GM18499 (cell line): Measurements from ENCODE around the gene PDS5A.
"Not testable (repeated sequence)": the region's sequence is repeated elsewhere in the genome, so short reads cannot be mapped to it uniquely, and the experiment has no call there.

ENCODE experiments used
- ATAC-seq: cut with Tn5 transposase; IDR thresholded peaks from one replicate; pipeline ENCODE4 v1.9.1; 2021; ENCODE audit warnings: moderate number of reproducible peaks; ENCODE audit not compliant: insufficient read depth, unreplicated experiment

PDS5A gene

GRCh38 chr4:39905656-39906055 lies 72.1 kb downstream of the PDS5A start:
- no peak for ATAC-seq

GRCh38 chr4:39905019-39905418 lies 72.7 kb downstream of the PDS5A start:
- not testable (repeated sequence) for ATAC-seq

GRCh38 chr4:39900966-39901365 lies 76.7 kb downstream of the PDS5A start:
- ATAC-seq, result no peak

- no peak for ATAC-seq
Measured at GRCh38 chr4:39899291-39899690, 78.4 kb downstream of the PDS5A start.

DNA sequence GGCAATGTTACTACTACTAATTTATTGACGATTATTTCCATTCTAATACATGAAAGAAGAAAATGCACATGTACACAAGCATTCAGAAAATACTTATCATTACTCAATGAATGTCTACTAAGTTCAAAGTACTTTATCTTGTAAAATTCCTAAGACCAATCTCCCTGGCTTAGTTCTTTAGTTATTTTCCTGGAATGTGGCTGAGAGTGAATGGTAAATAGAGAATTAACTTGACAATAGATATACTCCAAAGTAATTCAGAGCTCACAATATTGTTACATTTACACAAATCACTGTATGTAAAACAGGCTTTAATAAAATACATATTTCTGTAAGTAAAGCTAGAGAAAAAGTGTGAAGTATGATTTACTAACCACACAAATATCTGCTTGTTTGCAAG lies 79.7 kb downstream of the PDS5A start:
- no peak for ATAC-seq

DNA sequence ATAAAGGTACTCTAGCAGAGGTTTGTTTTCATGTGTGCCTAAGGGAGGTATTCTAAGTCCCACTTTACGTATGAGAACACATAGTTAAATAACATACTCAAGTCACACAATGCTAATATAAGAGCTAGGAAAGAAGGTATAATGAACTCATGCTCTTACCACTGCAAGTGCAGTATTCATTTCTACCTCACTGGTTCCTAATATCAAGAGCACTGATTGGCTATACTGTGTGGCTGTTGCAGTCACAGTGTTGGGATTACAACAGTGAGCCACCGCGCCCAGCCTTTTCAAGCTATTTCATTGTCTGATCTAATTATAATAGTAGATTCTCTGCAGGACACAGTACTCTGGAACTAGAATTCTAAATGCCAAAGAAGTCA lies 84.0 kb downstream of the PDS5A start:
- ATAC-seq, result no peak

GRCh38 chr4:39892988-39893692 lies 84.6 kb downstream of the PDS5A start:
- no peak for ATAC-seq

GRCh38 chr4:39889226-39889625 lies 88.5 kb downstream of the PDS5A start:
- ATAC-seq, result no peak

GRCh38 chr4:39888541-39888940 lies 89.2 kb downstream of the PDS5A start:
- no peak for ATAC-seq

DNA sequence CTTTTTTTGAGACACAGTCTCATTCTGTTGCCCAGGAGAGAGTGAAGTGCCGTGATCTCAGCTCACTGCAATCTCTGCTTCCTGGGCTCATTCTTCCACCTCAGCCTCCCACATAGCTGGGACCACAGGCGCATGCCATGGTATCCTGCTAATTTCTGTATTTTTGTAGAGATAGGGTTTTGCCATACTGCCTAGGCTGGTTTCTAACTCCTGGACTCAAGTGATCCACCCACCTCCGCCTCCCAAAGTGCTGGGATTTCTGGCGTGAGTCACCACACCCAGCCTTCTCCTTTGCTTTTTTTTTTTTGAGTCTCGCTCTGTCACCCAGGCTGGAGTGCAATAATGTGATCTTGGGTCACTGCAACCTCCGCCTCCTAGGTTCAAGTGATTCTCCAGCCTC lies 94.1 kb downstream of the PDS5A start:
- ATAC-seq, result no peak

GRCh38 chr4:39881789-39882188 lies 95.9 kb downstream of the PDS5A start:
- no peak for ATAC-seq

GRCh38 chr4:39877971-39878370 lies 99.7 kb downstream of the PDS5A start:
- no peak for ATAC-seq

- ATAC-seq, result no peak
Measured at GRCh38 chr4:39873823-39874222, 103.9 kb downstream of the PDS5A start.

DNA sequence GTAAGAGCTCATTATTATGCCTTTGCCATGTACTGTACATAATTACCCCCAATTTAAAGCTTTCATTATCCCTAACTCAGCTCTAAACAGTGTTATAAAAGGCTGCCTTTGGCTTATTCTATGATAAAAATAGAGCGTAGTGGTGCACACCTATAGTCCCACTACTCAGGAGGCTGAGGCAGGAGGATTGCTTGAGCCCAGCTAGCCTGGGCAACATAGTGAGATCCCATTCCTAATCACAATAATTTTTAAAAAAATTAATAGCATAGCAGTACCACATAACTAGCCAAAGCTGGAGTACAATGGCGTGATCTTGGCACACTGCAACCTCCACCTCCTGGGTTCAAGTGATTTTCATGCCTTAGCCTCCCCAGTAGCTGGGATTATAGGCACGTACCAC lies 112.4 kb downstream of the PDS5A start:
- no peak for ATAC-seq

DNA sequence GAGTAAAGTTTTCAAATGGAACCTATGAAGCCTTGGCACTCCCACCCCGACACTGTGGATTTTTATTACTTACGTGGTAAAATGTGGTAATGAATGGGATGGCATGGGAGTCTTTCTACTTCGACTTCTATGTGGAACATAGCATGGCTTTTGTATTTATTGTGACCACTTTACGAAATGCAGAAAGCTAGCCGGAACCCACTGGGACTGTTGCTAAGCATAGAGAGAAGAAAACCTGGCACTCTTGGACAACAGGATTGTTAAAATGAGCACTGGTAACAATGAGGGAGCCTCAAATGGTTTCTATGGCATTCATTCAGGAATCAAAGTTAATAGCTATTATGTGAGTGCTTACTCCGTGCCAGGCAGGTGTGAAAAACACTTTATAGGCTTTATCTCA lies 113.3 kb downstream of the PDS5A start:
- no peak for ATAC-seq

GRCh38 chr4:39860804-39861203 lies 116.9 kb downstream of the PDS5A start:
- no peak for ATAC-seq

DNA sequence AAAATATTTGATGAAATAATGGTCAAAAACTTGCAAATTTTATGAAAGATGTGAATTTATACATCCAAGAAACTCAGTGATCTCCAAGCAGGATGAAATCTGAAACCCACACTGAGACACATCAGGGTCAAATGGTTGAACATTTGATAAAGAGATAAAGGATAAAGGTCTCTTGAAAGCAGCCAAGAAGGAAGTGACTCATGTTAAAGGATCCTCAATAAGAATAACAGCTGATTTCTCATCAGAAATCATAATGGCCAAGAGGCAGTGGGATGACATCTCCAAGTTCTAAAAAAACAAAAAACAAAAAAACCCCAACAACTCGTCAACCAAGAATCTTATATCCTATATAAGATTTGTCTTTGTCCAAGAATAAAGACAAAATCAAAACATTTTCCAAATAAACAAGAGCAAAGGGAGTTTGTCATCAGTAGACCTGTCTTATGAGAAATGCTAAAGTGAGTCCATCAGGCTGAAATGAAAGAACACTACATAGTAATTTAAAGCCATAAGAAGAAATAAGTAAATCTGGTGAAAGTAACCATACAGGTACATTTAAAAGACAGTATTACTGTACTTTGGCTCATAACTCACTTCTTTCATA lies 121.7 kb downstream of the PDS5A start:
- no peak for ATAC-seq

DNA sequence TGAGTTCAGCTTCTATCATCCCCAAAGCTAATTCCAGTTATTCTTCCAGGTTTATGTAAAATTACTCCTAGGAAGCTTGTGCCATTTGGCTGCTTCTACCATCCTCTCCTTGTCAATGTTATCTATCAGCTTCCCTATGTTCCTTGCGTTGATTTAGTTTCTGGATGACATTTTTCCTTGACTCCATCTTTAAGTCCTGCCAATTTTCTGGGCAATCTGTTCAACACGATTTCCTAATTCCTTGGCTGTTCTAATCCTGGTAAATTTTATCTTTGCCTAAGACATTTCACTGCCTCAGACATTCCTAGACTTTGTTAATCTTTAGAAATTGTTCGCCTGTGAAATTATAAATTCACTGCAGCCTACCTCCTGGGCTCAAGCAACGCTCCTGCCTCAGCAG lies 125.1 kb downstream of the PDS5A start:
- no peak for ATAC-seq

DNA sequence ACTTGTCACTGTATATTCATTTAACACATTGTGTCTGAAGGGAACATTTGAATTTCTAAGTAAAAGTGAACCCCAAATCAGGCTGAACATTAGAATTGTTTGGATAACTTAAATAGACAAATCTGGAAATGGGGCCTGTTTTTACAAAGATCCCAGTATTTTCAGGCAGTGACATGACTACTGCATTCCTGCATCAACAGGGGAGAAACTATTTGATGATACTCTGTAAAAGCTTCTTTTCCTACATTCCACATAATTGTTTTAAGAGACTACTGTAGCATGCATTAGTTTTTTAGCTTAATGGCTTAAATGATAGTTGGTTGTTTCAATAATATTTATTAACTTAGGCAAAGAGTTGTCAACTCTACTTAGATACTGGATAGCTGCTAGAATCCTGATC lies 127.0 kb downstream of the PDS5A start:
- ATAC-seq, result no peak

GRCh38 chr4:39846705-39847104 lies 131.0 kb downstream of the PDS5A start:
- no peak for ATAC-seq

- ATAC-seq, result no peak
Measured at GRCh38 chr4:39846120-39846519, 131.6 kb downstream of the PDS5A start.

DNA sequence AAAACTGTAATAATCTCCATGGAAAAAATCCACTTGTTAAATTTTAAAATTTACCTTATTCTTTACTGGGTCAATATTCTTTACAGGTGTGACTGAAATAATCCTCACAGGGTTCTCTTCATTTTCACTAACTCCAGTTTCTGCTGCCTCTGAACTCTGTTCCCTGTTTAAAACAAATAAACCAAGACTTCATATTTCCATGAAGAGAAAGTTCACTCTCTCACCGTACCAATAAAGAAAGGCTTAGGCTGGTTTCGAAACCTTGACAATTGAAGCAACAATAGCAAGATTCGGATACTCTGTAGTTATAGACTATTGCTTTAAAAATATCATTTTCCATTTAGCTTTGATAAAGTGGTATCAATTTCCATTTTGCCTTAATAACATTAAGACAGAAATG lies 135.8 kb downstream of the PDS5A start:
- ATAC-seq, result no peak
